Mononuclear cell (primary cell): ENCODE results near the gene BEST4. TPM values are rescaled to one million over a fixed set of nuclear protein-coding genes. Genes with fewer than 3 reads are reported as not detected.
"Not testable (repeated sequence)": the region's sequence is repeated elsewhere in the genome, so short reads cannot be mapped to it uniquely, and the experiment has no call there.

Experiments used
- H3K27me3 ChIP-seq: 2 replicates; pipeline ENCODE4 v1.6.0; 2011; ENCODE audit warnings: low read length, control low read depth; ENCODE audit not compliant: insufficient read depth
- H3K4me1 ChIP-seq: 2 replicates; pipeline ENCODE4 v1.5.1; 2011; ENCODE audit warnings: mild to moderate bottlenecking, low read length, control low read depth; ENCODE audit not compliant: insufficient read depth
- H3K4me3 ChIP-seq: 2 replicates; pipeline ENCODE4 v1.5.1; 2011; ENCODE audit warnings: mild to moderate bottlenecking, low read length, moderate library complexity
- H3K9me3 ChIP-seq: 2 replicates; pipeline ENCODE4 v1.5.1; 2011; ENCODE audit warnings: low read depth, mild to moderate bottlenecking, control low read depth, low read length
- total RNA-seq: library from RNA; depleted of rRNA; stranded (reverse); fragments of >200 nt; gene quantifications from one replicate; pipeline ENCODE4 v1.2.3, GENCODE V29; 2012

Gene BEST4
- total RNA-seq, 1 donor: 0.21 TPM

GRCh38 chr1:44798481-44799365 is 10.8 kb upstream of the BEST4 start:
- Histone ChIP-seq H3K27me3 (no peaks in the 10 kb centered on the region), H3K4me1 (peaks cover 37% of the 10 kb centered on the region), H3K9me3 (no peaks in the 10 kb centered on the region), H3K4me3 (no peak overlapping the region)

- not testable (repeated sequence) for H3K9me3 ChIP-seq, H3K4me3 ChIP-seq, H3K27me3 ChIP-seq
- peaks cover 31% of the 10 kb centered on the region for H3K4me1 ChIP-seq
Measured at GRCh38 chr1:44797886-44798285, 9.9 kb upstream of the BEST4 start.

- Histone ChIP-seq H3K4me1 (no peaks in the 10 kb centered on the region), H3K4me3 (no peak overlapping the region), H3K27me3 (no peaks in the 10 kb centered on the region), H3K9me3 (no peaks in the 10 kb centered on the region)
Measured at GRCh38 chr1:44792736-44793502, 4.9 kb upstream of the BEST4 start.

- Histone ChIP-seq H3K4me1 (peaks cover 5% of the 10 kb centered on the region), H3K27me3 (no peaks in the 10 kb centered on the region), H3K9me3 (no peaks in the 10 kb centered on the region), H3K4me3 (no peak overlapping the region)
Measured at GRCh38 chr1:44790968-44791801, 3.2 kb upstream of the BEST4 start.

GRCh38 chr1:44787506-44787905 is 464 bp downstream of the BEST4 start:
- H3K4me1 ChIP-seq: peaks cover 31% of the 10 kb centered on the region
- no peaks in the 10 kb centered on the region for H3K27me3 ChIP-seq
- no peak overlapping the region for H3K4me3 ChIP-seq
- no peaks in the 10 kb centered on the region for H3K9me3 ChIP-seq

- H3K9me3 ChIP-seq: no peaks in the 10 kb centered on the region
- no peaks in the 10 kb centered on the region for H3K27me3 ChIP-seq
- H3K4me1 ChIP-seq: peaks cover 31% of the 10 kb centered on the region
- H3K4me3 ChIP-seq: no peak overlapping the region
Measured at GRCh38 chr1:44786841-44787426, 1.0 kb downstream of the BEST4 start.

GRCh38 chr1:44786138-44786840 is 1.7 kb downstream of the BEST4 start:
- Histone ChIP-seq H3K4me1 (peaks cover 31% of the 10 kb centered on the region), H3K4me3 (peak overlapping the region; percentile 36), H3K27me3 (no peaks in the 10 kb centered on the region), H3K9me3 (no peaks in the 10 kb centered on the region)

GRCh38 chr1:44785501-44786137 is 2.4 kb downstream of the BEST4 start:
- Histone ChIP-seq H3K4me3 (peak overlapping the region; percentile 36), H3K9me3 (no peaks in the 10 kb centered on the region)

GRCh38 chr1:44785029-44785380 is 3.0 kb downstream of the BEST4 start:
- Histone ChIP-seq H3K4me1 (peaks cover 31% of the 10 kb centered on the region), H3K27me3 (no peaks in the 10 kb centered on the region), H3K4me3 (no peak overlapping the region), H3K9me3 (no peaks in the 10 kb centered on the region)

More at GRCh38 chr1:44785501-44786137, 2.4 kb downstream of the BEST4 start:
- no peaks in the 10 kb centered on the region for H3K27me3 ChIP-seq
- peaks cover 31% of the 10 kb centered on the region for H3K4me1 ChIP-seq

- Histone ChIP-seq H3K4me1 (peaks cover 31% of the 10 kb centered on the region), H3K27me3 (no peaks in the 10 kb centered on the region), H3K4me3 (peak overlapping the region; percentile 22), H3K9me3 (no peaks in the 10 kb centered on the region)
Measured at GRCh38 chr1:44784094-44785028, 3.6 kb downstream of the BEST4 start.

- Histone ChIP-seq H3K4me3 (peak overlapping the region; percentile 22), H3K4me1 (peaks cover 31% of the 10 kb centered on the region), H3K27me3 (no peaks in the 10 kb centered on the region), H3K9me3 (no peaks in the 10 kb centered on the region)
Measured at GRCh38 chr1:44783697-44784093, 4.3 kb downstream of the BEST4 start.

GRCh38 chr1:44780583-44781121 is 7.3 kb downstream of the BEST4 start:
- H3K9me3 ChIP-seq: no peaks in the 10 kb centered on the region
- no peaks in the 10 kb centered on the region for H3K27me3 ChIP-seq
- H3K4me1 ChIP-seq: peaks cover 49% of the 10 kb centered on the region

More at GRCh38 chr1:44780583-44781121, 7.3 kb downstream of the BEST4 start:
- H3K4me3 ChIP-seq: no peak overlapping the region
